Effector CD4-positive, alpha-beta T cell (primary cell): Measurements from ENCODE around the gene OGT.
"Not testable (repeated sequence)": the region's sequence is repeated elsewhere in the genome, so short reads cannot be mapped to it uniquely, and the experiment has no call there.

Source experiments
- DNase-seq: peaks from one replicate; pipeline ENCODE4 v3.0.0-alpha.2; 2020

OGT gene

GRCh38 chrX:71599965-71600364 is 67.1 kb downstream of the OGT start:
- DNase-seq: no peak

GRCh38 chrX:71603618-71604017 is 70.7 kb downstream of the OGT start:
- DNase-seq: no peak

- no peak for DNase-seq
These were observed 71.2 kb downstream of the OGT start for GRCh38 chrX:71604141-71604540.

GRCh38 chrX:71604796-71605568 is 72.1 kb downstream of the OGT start:
- no peak for DNase-seq

GRCh38 chrX:71606536-71607216 is 73.8 kb downstream of the OGT start:
- peak; percentile 19 for DNase-seq

- DNase-seq: no peak
These were observed 74.6 kb downstream of the OGT start for GRCh38 chrX:71607488-71607887.

- no peak for DNase-seq
These were observed 76.3 kb downstream of the OGT start for GRCh38 chrX:71609095-71609750.

- DNase-seq: not testable (repeated sequence)
These were observed 78.8 kb downstream of the OGT start for GRCh38 chrX:71611736-71612135.

GRCh38 chrX:71612256-71612655 is 79.4 kb downstream of the OGT start:
- DNase-seq: no peak

- DNase-seq: no peak
These were observed 82.2 kb downstream of the OGT start for GRCh38 chrX:71615056-71615455.

GRCh38 chrX:71615954-71616353 is 83.0 kb downstream of the OGT start:
- no peak for DNase-seq

GRCh38 chrX:71616672-71617529 is 84.0 kb downstream of the OGT start:
- no peak for DNase-seq

GRCh38 chrX:71617742-71618141 is 84.8 kb downstream of the OGT start:
- DNase-seq: no peak

GRCh38 chrX:71618303-71618721 is 85.4 kb downstream of the OGT start, which contains the start of gene CXCR3:
CXCR3 (minus strand) TSS chrX:71618511; CDS start chrX:71618449, 62 bp downstream.
- peak; percentile 51 for DNase-seq

- no peak for DNase-seq
These were observed 85.9 kb downstream of the OGT start for GRCh38 chrX:71618787-71619186.

- DNase-seq: peak; percentile 55
These were observed 86.3 kb downstream of the OGT start for GRCh38 chrX:71619193-71619592.

- no peak for DNase-seq
These were observed 87.1 kb downstream of the OGT start for GRCh38 chrX:71619986-71620385.

- no peak for DNase-seq
These were observed 88.7 kb downstream of the OGT start for GRCh38 chrX:71621603-71622002.

- DNase-seq: no peak
These were observed 89.2 kb downstream of the OGT start for GRCh38 chrX:71622032-71622575.

- DNase-seq: peak; percentile 62
These were observed 89.9 kb downstream of the OGT start for GRCh38 chrX:71622576-71623450.

- DNase-seq: no peak
These were observed 90.8 kb downstream of the OGT start for GRCh38 chrX:71623714-71624113.
